ENCODE measurements around the gene TBCB.

GRCh38 chr19:36108684-36109083 lies 6.6 kb upstream of the TBCB start:
- TF ChIP-seq EZH2phosphoT487 (IDR thresholded peaks at IDR 0.05; ENCODE audit: insufficient read depth, low read depth) (no peak), EZH2 (IDR thresholded peaks at IDR 0.05; ENCODE audit: insufficient read depth, poor library complexity, severe bottlenecking) (no peak)

All from GM23248 (cell line).